ENCODE results near the gene RCOR1.
"Not testable (repeated sequence)": the region's sequence is repeated elsewhere in the genome, so short reads cannot be mapped to it uniquely, and the experiment has no call there.

The RCOR1 gene

DNA sequence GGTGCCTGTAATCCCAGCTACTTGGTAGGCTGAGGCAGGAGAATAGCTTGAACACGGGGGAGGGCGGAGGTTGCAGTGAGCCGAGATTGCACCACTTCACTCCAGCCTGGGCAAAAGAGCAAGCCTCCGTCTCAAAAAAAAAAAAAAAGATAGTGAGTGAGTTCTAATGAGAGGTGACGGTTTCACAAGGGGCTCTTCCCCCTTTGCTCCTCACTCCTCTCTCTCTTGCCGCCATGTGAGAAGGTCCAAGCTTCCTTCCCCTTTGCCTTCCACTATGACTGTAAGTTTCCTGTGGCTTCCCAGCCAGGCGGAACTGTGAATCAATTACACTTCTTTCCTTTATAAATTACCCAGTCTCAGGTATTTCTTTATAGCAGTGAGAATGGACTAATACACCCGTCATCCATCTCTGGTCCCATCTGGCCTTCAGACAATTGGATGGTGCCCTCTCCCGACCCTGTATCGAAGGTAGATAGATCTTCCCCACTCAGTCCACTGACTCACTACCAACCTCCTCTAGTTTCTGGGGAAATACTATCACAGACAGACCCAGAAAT lies 27.0 kb upstream of the RCOR1 start:
- TF ChIP-seq, protein P1, sequence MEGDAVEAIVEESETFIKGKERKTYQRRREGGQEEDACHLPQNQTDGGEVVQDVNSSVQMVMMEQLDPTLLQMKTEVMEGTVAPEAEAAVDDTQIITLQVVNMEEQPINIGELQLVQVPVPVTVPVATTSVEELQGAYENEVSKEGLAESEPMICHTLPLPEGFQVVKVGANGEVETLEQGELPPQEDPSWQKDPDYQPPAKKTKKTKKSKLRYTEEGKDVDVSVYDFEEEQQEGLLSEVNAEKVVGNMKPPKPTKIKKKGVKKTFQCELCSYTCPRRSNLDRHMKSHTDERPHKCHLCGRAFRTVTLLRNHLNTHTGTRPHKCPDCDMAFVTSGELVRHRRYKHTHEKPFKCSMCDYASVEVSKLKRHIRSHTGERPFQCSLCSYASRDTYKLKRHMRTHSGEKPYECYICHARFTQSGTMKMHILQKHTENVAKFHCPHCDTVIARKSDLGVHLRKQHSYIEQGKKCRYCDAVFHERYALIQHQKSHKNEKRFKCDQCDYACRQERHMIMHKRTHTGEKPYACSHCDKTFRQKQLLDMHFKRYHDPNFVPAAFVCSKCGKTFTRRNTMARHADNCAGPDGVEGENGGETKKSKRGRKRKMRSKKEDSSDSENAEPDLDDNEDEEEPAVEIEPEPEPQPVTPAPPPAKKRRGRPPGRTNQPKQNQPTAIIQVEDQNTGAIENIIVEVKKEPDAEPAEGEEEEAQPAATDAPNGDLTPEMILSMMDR (IDR thresholded peaks at IDR 0.05) = no peak
- no peak for TF ChIP-seq ZFX (IDR thresholded peaks at IDR 0.05; ENCODE audit: borderline replicate concordance)
- no peak overlapping the region for H3K27ac ChIP-seq

DNA sequence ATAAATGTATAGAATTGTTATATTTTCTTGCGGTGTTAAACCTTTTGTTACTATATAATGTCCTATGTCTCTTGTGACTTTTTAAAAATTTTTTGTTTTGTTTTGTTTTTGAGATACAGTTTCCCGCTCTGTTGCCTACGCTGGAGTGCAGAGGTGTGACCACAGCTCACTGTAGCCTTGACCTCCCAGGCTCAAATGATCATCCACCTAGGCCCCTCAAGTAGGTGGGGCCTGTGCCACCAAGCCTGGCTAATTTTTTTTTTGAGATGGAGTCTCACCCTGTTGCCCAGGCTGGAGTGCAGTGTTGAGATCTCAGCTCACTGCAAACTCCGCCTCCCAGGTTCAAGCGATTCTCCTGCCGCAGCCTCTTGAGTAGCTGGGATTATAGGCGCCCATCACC lies 26.5 kb upstream of the RCOR1 start:
- TF ChIP-seq ZFX (IDR thresholded peaks at IDR 0.05; ENCODE audit: borderline replicate concordance) = no peak
- TF ChIP-seq, protein P1 (IDR thresholded peaks at IDR 0.05) = no peak
- no peak overlapping the region for H3K27ac ChIP-seq

DNA sequence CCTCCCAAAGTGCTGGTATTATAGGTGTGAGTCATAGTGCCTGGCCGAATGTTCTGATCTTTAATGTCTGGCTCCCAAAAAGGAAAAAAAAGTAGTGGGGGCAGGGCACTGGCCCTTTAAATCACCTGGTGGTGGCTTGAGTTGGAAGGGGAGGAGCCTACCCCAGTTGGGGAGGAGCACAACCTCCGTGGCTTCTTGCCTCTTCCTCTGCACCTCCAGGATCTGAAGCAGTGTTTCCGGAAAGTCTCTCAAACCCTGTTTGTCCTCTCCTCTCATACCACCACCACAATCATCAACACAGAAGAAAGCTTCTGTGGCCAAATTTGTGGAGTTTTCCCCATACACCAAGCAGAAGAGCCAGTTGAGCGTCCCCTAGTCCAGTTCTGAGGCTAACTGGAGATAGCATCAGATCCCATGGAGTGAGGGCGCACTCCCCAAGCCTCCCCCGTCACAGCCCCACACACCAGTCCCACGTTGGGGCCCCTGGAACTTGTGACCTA lies 24.3 kb upstream of the RCOR1 start:
- no peak for TF ChIP-seq ZFX (IDR thresholded peaks at IDR 0.05; ENCODE audit: borderline replicate concordance)
- TF ChIP-seq, protein P1 (IDR thresholded peaks at IDR 0.05) = no peak
- H3K27ac ChIP-seq = no peak overlapping the region

DNA sequence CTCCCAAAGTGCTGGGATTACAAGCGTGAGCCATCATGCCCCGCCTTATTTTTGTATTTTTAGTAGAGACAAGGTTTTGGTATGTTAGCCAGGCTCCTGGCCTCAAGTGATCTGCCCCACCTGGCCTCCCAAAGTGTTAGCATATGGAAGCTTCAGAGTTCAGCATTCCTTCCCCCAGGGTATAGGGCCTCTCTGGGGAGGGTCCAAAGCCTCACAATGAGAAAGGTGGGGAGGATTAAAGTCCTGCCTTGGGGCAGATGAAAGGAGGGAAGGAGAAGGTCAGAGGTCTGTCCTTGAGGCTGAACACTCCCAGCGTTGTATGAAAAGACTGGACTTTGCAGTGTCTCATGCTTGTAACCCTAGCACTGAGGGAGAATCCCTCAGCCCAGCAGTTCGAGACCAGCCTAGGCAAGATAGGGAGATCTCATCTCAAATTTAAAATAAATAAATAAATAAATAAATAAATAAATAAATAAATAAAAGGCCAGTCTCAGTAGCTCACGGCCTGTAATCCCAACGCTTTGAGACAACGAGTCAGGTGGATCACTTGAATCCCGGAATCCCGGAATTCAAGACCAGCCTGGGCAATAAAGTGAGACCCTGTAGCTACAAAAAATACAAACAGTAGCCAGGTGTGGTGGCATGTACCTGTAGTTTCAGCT lies 22.0 kb upstream of the RCOR1 start:
- H3K27ac ChIP-seq = no peak overlapping the region
- no peak for TF ChIP-seq ZFX (IDR thresholded peaks at IDR 0.05; ENCODE audit: borderline replicate concordance)
- TF ChIP-seq, protein P1 (IDR thresholded peaks at IDR 0.05) = no peak

DNA sequence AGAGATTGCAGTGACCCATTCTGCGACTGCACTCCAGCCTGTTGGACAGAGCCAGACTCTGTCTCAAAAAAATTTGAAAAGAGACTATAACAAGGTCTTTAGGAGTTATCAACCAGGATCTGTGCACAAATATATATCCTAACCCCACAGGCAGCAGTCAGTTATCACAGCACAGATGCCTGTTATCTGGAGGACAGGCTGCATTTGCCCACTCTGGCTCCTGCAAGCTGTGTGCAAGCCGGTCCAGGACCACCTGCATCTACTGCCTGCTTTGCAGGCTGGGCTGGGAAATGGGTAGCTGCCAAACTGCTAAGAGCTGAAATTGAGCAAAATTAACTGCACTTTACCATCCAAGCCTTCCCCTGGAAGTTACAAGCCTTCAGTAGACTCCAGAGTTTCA lies 21.4 kb upstream of the RCOR1 start:
- TF ChIP-seq ZFX (IDR thresholded peaks at IDR 0.05; ENCODE audit: borderline replicate concordance) = no peak
- TF ChIP-seq, protein P1 (IDR thresholded peaks at IDR 0.05) = no peak

DNA sequence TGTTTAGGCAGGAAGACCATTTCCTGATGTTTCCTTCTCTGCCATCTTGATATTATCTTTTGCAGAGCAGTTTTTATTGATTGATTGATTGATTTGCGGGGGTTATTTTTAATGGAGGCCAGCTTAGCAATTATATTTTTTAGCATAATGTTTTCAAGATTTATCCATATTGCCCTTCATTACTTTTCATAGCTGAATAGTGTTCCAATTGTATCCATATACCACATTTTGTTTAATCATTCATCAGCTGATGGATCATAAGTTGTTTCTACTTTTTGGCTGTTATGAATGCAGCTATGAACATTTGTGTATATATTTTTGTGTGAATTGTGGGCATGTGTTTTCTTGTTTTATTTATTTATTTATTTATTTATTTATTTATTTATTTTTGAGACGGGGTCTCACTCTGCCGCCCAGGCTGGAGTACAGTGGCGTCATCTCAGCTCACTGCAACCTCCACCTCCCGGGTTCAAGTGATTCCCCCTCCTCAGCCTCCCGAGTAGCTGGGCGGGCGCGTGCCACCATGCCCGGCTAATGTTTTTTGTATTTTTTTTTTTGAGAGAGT lies 20.9 kb upstream of the RCOR1 start:
- TF ChIP-seq, protein P1 (IDR thresholded peaks at IDR 0.05) = no peak
- TF ChIP-seq ZFX (IDR thresholded peaks at IDR 0.05; ENCODE audit: borderline replicate concordance) = no peak
- no peak overlapping the region for H3K27ac ChIP-seq

More for the DNA sequence above, 21.4 kb upstream of the RCOR1 start:
- H3K27ac ChIP-seq = no peak overlapping the region

DNA sequence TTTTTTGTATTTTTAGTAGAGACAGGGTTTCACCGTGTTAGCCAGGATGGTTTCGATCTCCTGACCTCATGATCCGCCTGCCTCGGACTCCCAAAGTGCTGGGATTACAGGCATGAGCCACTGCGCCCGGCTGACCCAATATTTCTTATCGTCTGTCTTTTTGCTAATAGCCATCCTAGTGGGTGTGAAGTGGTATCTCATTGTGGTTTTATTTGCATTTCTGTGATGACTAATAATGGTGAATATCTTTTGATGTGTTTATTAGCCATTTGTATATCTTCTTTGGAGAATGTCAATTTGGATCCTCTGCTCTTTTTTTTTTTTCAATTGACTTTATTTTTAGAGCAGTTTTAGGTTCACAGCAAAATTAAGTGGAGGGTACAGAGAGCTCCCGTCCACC lies 19.3 kb upstream of the RCOR1 start:
- not testable (repeated sequence) for H3K27ac ChIP-seq
